ENCODE data around the gene ADSS2. TPM values are rescaled to one million over a fixed set of nuclear protein-coding genes. Genes with fewer than 3 reads are reported as not detected.

ADSS2 gene
- total and polyA plus RNA-seq, 2 experiments from 2014 or later: 55.1 to 101 TPM

- Histone ChIP-seq H3K4me1 (ENCODE audit: insufficient read depth) (peaks cover 17% of the 10 kb centered on the region), H3K9me2 (ENCODE audit: insufficient read depth) (no peaks in the 10 kb centered on the region), H4K20me1 (replicated peaks; ENCODE audit: insufficient read depth) (no peaks in the 10 kb centered on the region; the same call in 1 of the 2 replicates), H3K27ac (ENCODE audit: low read depth) (peak overlapping the region; percentile 63; the same call in 1 of the 2 replicates), H3K4me2 (no peak overlapping the region), H3K79me2 (replicated peaks; ENCODE audit: insufficient read depth) (peaks cover 82% of the 10 kb centered on the region), H3K27me3 (ENCODE audit: insufficient read depth) (no peaks in the 10 kb centered on the region), H3F3A (replicated peaks; ENCODE audit: low read depth) (no peaks in the 10 kb centered on the region), H3K36me3 (ENCODE audit: insufficient read depth) (peaks cover 4% of the 10 kb centered on the region; the same call in 1 of the 2 replicates), H2AFZ (no peak overlapping the region), H3K4me3 (no peak overlapping the region)
- Mint-ChIP-seq H3K4me3 (no peak overlapping the region), H3K9me3 (no peaks in the 10 kb centered on the region), H3K36me3 (ENCODE audit: low read depth) (peaks cover 19% of the 10 kb centered on the region), H3K27me3 (ENCODE audit: insufficient read depth, low read depth, poor library complexity) (peaks cover 3% of the 10 kb centered on the region), H3K4me1 (peaks cover 20% of the 10 kb centered on the region), H3K27ac (peak overlapping the region; percentile 74; the same call in 1 of the 2 replicates)
- TF ChIP-seq STAT1 (IDR thresholded peaks at IDR 0.05; ENCODE audit: unreplicated experiment) (no peak), ZNF462 (CRISPR knock-in tag; IDR thresholded peaks at IDR 0.05) (no peak)
- ATAC-seq (peak; percentile 97), DNase-seq (ENCODE audit: low spot score) (peak; percentile 50)
These were observed 12.2 kb downstream of the ADSS2 start for GRCh38 chr1:244439391-244440032.

GRCh38 chr1:244437086-244437468 is 14.6 kb downstream of the ADSS2 start:
- Histone ChIP-seq H3K79me2 (replicated peaks; ENCODE audit: insufficient read depth) (peaks cover 58% of the 10 kb centered on the region), H3K27me3 (ENCODE audit: insufficient read depth) (no peaks in the 10 kb centered on the region), H3K4me1 (ENCODE audit: insufficient read depth) (peaks cover 16% of the 10 kb centered on the region), H4K20me1 (replicated peaks; ENCODE audit: insufficient read depth) (no peaks in the 10 kb centered on the region; the same call in 1 of the 2 replicates), H3F3A (replicated peaks; ENCODE audit: low read depth) (no peaks in the 10 kb centered on the region), H3K27ac (ENCODE audit: low read depth) (no peak overlapping the region), H2AFZ (no peak overlapping the region), H3K4me3 (no peak overlapping the region), H3K9me2 (ENCODE audit: insufficient read depth) (no peaks in the 10 kb centered on the region), H3K36me3 (ENCODE audit: insufficient read depth) (peaks cover 7% of the 10 kb centered on the region; the same call in 1 of the 2 replicates), H3K4me2 (no peak overlapping the region)
- peaks cover 27% of the 10 kb centered on the region for H3K36me3 Mint-ChIP-seq (ENCODE audit: low read depth)
- peaks cover 20% of the 10 kb centered on the region for H3K4me1 Mint-ChIP-seq
- DNase-seq (ENCODE audit: low spot score) (no peak), ATAC-seq (no peak)
- H3K27me3 Mint-ChIP-seq (ENCODE audit: insufficient read depth, low read depth, poor library complexity): peaks cover 3% of the 10 kb centered on the region
- H3K27ac Mint-ChIP-seq: no peak overlapping the region
- H3K4me3 Mint-ChIP-seq: no peak overlapping the region
- H3K9me3 Mint-ChIP-seq: no peaks in the 10 kb centered on the region
- TF ChIP-seq NANOG (IDR thresholded peaks at IDR 0.05; ENCODE audit: borderline replicate concordance) (no peak), EZH2 (IDR thresholded peaks at IDR 0.05; ENCODE audit: low read depth, unreplicated experiment) (no peak), ZNF114 (CRISPR knock-in tag; IDR thresholded peaks at IDR 0.05) (no peak), JUNB (IDR thresholded peaks at IDR 0.05; ENCODE audit: unreplicated experiment) (no peak), ZNF331 (CRISPR knock-in tag; IDR thresholded peaks at IDR 0.05; ENCODE audit: low read depth) (no peak)
- TF ChIP-seq, protein P1, sequence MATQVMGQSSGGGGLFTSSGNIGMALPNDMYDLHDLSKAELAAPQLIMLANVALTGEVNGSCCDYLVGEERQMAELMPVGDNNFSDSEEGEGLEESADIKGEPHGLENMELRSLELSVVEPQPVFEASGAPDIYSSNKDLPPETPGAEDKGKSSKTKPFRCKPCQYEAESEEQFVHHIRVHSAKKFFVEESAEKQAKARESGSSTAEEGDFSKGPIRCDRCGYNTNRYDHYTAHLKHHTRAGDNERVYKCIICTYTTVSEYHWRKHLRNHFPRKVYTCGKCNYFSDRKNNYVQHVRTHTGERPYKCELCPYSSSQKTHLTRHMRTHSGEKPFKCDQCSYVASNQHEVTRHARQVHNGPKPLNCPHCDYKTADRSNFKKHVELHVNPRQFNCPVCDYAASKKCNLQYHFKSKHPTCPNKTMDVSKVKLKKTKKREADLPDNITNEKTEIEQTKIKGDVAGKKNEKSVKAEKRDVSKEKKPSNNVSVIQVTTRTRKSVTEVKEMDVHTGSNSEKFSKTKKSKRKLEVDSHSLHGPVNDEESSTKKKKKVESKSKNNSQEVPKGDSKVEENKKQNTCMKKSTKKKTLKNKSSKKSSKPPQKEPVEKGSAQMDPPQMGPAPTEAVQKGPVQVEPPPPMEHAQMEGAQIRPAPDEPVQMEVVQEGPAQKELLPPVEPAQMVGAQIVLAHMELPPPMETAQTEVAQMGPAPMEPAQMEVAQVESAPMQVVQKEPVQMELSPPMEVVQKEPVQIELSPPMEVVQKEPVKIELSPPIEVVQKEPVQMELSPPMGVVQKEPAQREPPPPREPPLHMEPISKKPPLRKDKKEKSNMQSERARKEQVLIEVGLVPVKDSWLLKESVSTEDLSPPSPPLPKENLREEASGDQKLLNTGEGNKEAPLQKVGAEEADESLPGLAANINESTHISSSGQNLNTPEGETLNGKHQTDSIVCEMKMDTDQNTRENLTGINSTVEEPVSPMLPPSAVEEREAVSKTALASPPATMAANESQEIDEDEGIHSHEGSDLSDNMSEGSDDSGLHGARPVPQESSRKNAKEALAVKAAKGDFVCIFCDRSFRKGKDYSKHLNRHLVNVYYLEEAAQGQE (IDR thresholded peaks at IDR 0.05; ENCODE audit: unreplicated experiment): no peak
- TF ChIP-seq, protein P2, sequence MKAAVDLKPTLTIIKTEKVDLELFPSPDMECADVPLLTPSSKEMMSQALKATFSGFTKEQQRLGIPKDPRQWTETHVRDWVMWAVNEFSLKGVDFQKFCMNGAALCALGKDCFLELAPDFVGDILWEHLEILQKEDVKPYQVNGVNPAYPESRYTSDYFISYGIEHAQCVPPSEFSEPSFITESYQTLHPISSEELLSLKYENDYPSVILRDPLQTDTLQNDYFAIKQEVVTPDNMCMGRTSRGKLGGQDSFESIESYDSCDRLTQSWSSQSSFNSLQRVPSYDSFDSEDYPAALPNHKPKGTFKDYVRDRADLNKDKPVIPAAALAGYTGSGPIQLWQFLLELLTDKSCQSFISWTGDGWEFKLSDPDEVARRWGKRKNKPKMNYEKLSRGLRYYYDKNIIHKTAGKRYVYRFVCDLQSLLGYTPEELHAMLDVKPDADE (IDR thresholded peaks at IDR 0.05): no peak

All from GM23338 (cell line).